ENCODE results near the gene HOXC13. TPM values are rescaled to one million over a fixed set of nuclear protein-coding genes. Genes with fewer than 3 reads are reported as not detected.
A peak's percentile ranks its signal among the peaks of the same experiment; 100 is the strongest.

The HOXC13 gene
- total and polyA plus RNA-seq, 9 of the 15 experiments (the other 6 are each of a cell fraction or from before 2014, with no cell fraction given), result 0.03 to 0.29 (median 0.17) TPM; not detected in 2

DNA sequence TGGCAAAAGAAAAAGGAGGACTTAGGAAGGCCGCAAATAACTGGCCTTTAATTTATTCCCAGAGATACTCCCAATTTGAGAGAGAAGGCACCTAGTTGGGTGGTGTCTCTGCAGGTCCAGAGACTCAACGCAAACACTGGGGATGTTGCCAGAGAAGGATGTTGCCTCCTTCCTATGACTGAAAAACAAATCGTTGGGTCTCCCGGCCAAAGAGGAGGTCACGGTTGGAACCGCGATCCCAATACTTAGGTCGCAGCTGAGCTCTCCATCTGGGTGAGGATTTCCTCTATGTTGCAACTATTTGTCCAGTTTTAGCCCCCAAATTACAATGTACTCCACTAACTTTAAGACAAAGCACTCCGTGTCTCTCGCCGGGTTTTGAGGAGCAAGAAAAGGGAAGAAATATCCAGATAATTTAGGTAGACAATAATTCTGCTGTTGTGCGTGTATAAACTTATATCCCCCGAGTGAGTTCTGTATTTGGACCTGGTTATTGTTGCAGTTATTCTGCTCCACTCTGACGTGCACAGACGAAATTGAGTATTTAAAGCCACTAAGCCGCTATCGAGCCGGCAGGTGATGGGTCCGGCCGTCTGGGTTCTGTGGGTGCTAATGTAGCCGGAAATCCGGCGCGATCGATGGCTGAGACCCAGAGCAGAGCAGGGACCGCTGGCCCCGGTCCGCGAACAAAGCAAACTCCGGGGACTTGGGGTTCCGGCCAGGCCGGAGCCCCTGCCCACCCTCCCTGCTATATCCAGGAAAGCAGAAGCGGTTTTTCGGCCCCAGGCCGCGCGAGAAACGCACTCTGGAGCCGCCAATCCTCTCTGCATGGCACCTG, 21.8 kb downstream of the HOXC13 start:
- 25% methylated on average over 34 of the region's 39 CpGs for whole genome bisulfite sequencing (ENCODE audit: insufficient coverage, low coverage, missing lambda C conversion rate)
- H3K9me3 ChIP-seq (replicated peaks; ENCODE audit: control insufficient read depth, insufficient read depth, low read depth, low read length), result no peaks in the 10 kb centered on the region
- H3K9ac ChIP-seq (ENCODE audit: insufficient read depth in 1 of 2, low read depth in 2 of 2, low read length in 2 of 2), result no peak overlapping the region
- no peak overlapping the region for H3K4me3 ChIP-seq
- no peaks in the 10 kb centered on the region for H3K36me3 ChIP-seq (ENCODE audit: control insufficient read depth, insufficient read depth, low read length)
- DNase-seq (ENCODE audit: extremely low read depth in 1 of 4, low spot score in 3 of 4) (no peak), FAIRE-seq (no peak), ATAC-seq (no peak)
- CTCF ChIA-PET (ENCODE audit: low intra/inter-chr PET ratio), result no interaction called here
- POLR2A ChIA-PET, result interaction anchor here (0.6 to 1.0 kb wide), 2 partner anchors 31 to 104 kb away, joined by 3 to 4 read pairs; no protein-coding TSS in a partner anchor
- peaks cover 64 to 79% of the 10 kb centered on the region in 2 experiments for H3K27me3 ChIP-seq (ENCODE audit: control insufficient read depth in 2 of 2, insufficient read depth in 2 of 2, low read length in 2 of 2)
- TF ChIP-seq CBX8 (IDR thresholded peaks at IDR 0.05; ENCODE audit: borderline replicate concordance, extremely low read depth, low read depth, low read length, poor library complexity, severe bottlenecking), result no peak
- no TSS peak for BruUV-seq (replicated peaks)
- H2AFZ ChIP-seq (ENCODE audit: low read depth, low read length), result no peak overlapping the region
- 0 out of 2 replicates have a peak, but pooled peaks cover 19% of the 10 kb centered on the region for H4K20me1 ChIP-seq (replicated peaks; ENCODE audit: control insufficient read depth, insufficient read depth, low read length)
- in situ Hi-C loops (cut with MboI), result no loop called here
- peaks cover 0 to 18% of the 10 kb centered on the region in 2 experiments; a peak in 4 of 5 replicates for H3K4me1 ChIP-seq (replicated peaks in 1 of 2; ENCODE audit: control insufficient read depth in 2 of 2, insufficient read depth in 2 of 2, low read length in 2 of 2)
- no peak overlapping the region for H3K27ac ChIP-seq (ENCODE audit: extremely low read depth, low read depth, low read length)
- intact Hi-C loops (cut with micrococcal nuclease), result no loop called here
- no peaks in the 10 kb centered on the region for H3K9me1 ChIP-seq (ENCODE audit: control insufficient read depth, insufficient read depth, low read length)
- H3K79me2 ChIP-seq (ENCODE audit: control insufficient read depth, insufficient read depth, low read length), result no peaks in the 10 kb centered on the region
- H3K4me2 ChIP-seq (ENCODE audit: insufficient read depth, low read length), result no peak overlapping the region

DNA sequence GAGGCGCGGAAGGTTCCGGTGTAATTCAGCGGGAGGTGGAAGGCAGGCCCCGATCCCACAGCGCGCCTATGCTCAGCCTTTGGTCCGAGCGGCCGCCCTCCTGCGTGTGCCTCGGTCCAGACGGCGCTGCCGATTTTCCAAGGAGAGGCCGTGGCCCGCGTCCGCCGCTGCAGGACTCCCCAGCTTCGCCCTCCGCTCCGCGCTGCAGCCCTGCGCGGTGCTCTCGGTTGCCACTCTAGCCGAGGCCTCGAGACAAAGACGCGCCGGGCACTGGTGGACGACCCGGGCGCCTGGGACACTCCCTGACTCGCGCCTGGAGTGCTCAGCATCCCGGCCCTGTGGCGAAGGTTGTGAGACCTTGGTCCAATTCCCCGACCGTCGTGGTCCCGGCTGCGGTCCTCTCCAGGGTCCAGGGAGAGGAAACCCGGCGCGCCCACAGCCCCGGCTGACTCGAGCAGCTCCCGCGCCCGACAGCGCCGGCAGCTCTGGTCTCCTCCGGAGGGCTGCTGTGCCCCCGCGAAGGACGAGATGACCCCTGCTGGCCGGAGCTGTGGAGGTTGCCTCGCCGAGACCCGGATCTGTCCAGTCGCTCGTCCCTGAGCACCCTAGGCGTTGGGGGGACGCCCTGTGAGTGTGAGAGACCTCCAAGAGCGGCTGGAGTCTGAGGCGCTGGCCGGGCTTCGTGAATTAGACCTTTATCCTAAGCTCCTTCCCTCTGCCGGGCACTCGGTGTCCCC, 22.6 kb downstream of the HOXC13 start:
- 18% methylated on average over 39 of the region's 72 CpGs for WGBS (ENCODE audit: insufficient coverage, low coverage, missing lambda C conversion rate)
- FAIRE-seq, result no peak
- no peak overlapping the region for H3K4me3 ChIP-seq
- peaks cover 61 to 79% of the 10 kb centered on the region in 2 experiments for H3K27me3 ChIP-seq (ENCODE audit: control insufficient read depth in 2 of 2, insufficient read depth in 2 of 2, low read length in 2 of 2)
- no peak overlapping the region; a peak in 1 of 4 replicates for H3K9ac ChIP-seq (ENCODE audit: insufficient read depth in 1 of 2, low read depth in 2 of 2, low read length in 2 of 2)
- H3K4me2 ChIP-seq (ENCODE audit: insufficient read depth, low read length), result no peak overlapping the region
- H2AFZ ChIP-seq (ENCODE audit: low read depth, low read length), result no peak overlapping the region
- no peaks in the 10 kb centered on the region for H3K9me1 ChIP-seq (ENCODE audit: control insufficient read depth, insufficient read depth, low read length)
- ChIA-PET POLR2A (interaction anchor here (0.6 kb wide), 1 partner anchor 125 kb away, joined by 3 read pairs; no protein-coding TSS in a partner anchor), CTCF (ENCODE audit: low intra/inter-chr PET ratio) (no interaction called here)
- H3K9me3 ChIP-seq (replicated peaks; ENCODE audit: control insufficient read depth, insufficient read depth, low read depth, low read length), result no peaks in the 10 kb centered on the region
- no peaks in the 10 kb centered on the region for H3K36me3 ChIP-seq (ENCODE audit: control insufficient read depth, insufficient read depth, low read length)
- peak; percentile 66 for ATAC-seq
- TF ChIP-seq RAD21 (CRISPR knock-in tag; conservative IDR thresholded peaks at IDR 0.05 in 1 of 2, IDR thresholded peaks at IDR 0.05 in 1 of 2) (0 out of 4 replicates have a peak, but pooled peaks of 1 of the 2 experiments have one; percentile 14), IRF2 (CRISPR knock-in tag; IDR thresholded peaks at IDR 0.05) (no peak), SIRT6 (IDR thresholded peaks at IDR 0.05; ENCODE audit: low read depth, low read length) (no peak), SRSF9 (IDR thresholded peaks at IDR 0.05; ENCODE audit: borderline replicate concordance, low read depth, low read length) (no peak)
- TF ChIP-seq, protein P1, sequence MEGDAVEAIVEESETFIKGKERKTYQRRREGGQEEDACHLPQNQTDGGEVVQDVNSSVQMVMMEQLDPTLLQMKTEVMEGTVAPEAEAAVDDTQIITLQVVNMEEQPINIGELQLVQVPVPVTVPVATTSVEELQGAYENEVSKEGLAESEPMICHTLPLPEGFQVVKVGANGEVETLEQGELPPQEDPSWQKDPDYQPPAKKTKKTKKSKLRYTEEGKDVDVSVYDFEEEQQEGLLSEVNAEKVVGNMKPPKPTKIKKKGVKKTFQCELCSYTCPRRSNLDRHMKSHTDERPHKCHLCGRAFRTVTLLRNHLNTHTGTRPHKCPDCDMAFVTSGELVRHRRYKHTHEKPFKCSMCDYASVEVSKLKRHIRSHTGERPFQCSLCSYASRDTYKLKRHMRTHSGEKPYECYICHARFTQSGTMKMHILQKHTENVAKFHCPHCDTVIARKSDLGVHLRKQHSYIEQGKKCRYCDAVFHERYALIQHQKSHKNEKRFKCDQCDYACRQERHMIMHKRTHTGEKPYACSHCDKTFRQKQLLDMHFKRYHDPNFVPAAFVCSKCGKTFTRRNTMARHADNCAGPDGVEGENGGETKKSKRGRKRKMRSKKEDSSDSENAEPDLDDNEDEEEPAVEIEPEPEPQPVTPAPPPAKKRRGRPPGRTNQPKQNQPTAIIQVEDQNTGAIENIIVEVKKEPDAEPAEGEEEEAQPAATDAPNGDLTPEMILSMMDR (IDR thresholded peaks at IDR 0.05 in 2 of 3, conservative IDR thresholded peaks at IDR 0.05 in 1 of 3; ENCODE audit: insufficient read depth in 2 of 3, low read depth in 1 of 3, low read length in 3 of 3), result peak in 1 of 3 experiments; percentile 28; a peak in 2 of 6 replicates
- H3K27ac ChIP-seq (ENCODE audit: extremely low read depth, low read depth, low read length), result no peak overlapping the region
- BruUV-seq (replicated peaks), result no TSS peak
- peak in 2 of 4 experiments; percentile 33 for DNase-seq (ENCODE audit: extremely low read depth in 1 of 4, low spot score in 3 of 4)
- in situ Hi-C loops (cut with MboI), result no loop called here
- intact Hi-C loops (cut with micrococcal nuclease), result no loop called here
- H4K20me1 ChIP-seq (replicated peaks; ENCODE audit: control insufficient read depth, insufficient read depth, low read length), result 0 out of 2 replicates have a peak, but pooled peaks cover 19% of the 10 kb centered on the region
- peaks cover 0 to 18% of the 10 kb centered on the region in 2 experiments; a peak in 4 of 5 replicates for H3K4me1 ChIP-seq (replicated peaks in 1 of 2; ENCODE audit: control insufficient read depth in 2 of 2, insufficient read depth in 2 of 2, low read length in 2 of 2)
- H3K79me2 ChIP-seq (ENCODE audit: control insufficient read depth, insufficient read depth, low read length), result no peaks in the 10 kb centered on the region

All from K562 (cell line).